Neural cell (in vitro differentiated cells): Measurements from ENCODE around the gene IGSF21.

Experiments
- CTCF ChIP-seq: fragments of 450-650 bp; IDR thresholded peaks from 2 replicates; pipeline ENCODE4 v1.5.1; 2014; ENCODE audit warnings: antibody characterized with exemption, mild to moderate bottlenecking, moderate library complexity; ENCODE audit not compliant: poor library complexity, severe bottlenecking
- EP300 ChIP-seq: fragments of 450-650 bp; conservative IDR thresholded peaks from 2 replicates; pipeline ENCODE4 v1.6.1; 2014; ENCODE audit warnings: antibody characterized with exemption, mild to moderate bottlenecking, moderate library complexity; ENCODE audit not compliant: poor library complexity, severe bottlenecking
- EZH2 ChIP-seq: fragments of 200-600, 300-800 bp; shearing (Covaris generic), sonication (generic); IDR thresholded peaks from 2 replicates; pipeline ENCODE4 v1.6.1; 2014; ENCODE audit warnings: antibody characterized with exemption, low read length, borderline replicate concordance, mild to moderate bottlenecking; ENCODE audit not compliant: insufficient read depth, poor library complexity, severe bottlenecking
- TAF1 ChIP-seq: IDR thresholded peaks from 2 replicates; pipeline ENCODE4 v1.6.1; 2012; ENCODE audit warnings: low read depth

DNA sequence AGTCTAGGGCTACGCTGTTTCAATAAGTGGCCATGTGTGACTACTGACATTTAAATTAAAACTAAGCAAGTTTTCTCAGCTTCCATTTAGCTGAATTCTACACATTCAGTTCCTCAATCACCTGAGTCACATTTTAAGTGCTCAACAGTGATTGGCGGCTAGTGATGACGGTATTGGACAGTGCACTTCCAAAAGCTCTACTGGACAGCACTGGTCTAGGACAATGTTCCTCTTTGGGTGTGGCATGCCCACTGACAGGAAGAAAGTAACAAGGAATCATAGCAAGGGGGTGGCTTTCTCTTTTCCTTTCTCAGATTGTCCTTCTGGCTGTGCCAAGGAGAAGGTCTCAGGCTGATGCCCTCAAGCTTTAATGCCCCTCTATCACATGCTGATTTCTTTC is 11.7 kb downstream of the IGSF21 start:
- no peak for TF ChIP-seq EP300
- no peak for TF ChIP-seq CTCF
- TF ChIP-seq EZH2, result no peak
- TF ChIP-seq TAF1, result no peak
